ENCODE results near the gene CYP26B1.

- no peak for TF ChIP-seq CTCF (IDR thresholded peaks at IDR 0.05; ENCODE audit: low read length)
- TF ChIP-seq EZH2 (IDR thresholded peaks at IDR 0.05; ENCODE audit: borderline replicate concordance, low read length) = no peak
Measured at GRCh38 chr2:72155737-72156136, 8.1 kb upstream of the CYP26B1 start.

Measured in OCI-LY1 (cell line).